Measurements from ENCODE around the gene PIEZO1. TPM values are rescaled to one million over a fixed set of nuclear protein-coding genes. Genes with fewer than 3 reads are reported as not detected.

Gene PIEZO1
- total RNA-seq, 1 experiment from 2014 or later, result 224 TPM

- ChIA-PET RAD21 (ENCODE audit: low non-redundant PET in 1 of 2, low total read pairs in 2 of 2, uncharacterized antibody in 2 of 2, unreplicated experiment in 2 of 2) (no interaction called here), CTCF (interaction anchor here (1.0 kb wide), 1 partner anchor 13 kb away, joined by 3 read pairs; no protein-coding TSS in a partner anchor), POLR2A (no interaction called here)
- H3K9me2 ChIP-seq (ENCODE audit: insufficient read depth), result no peaks in the 10 kb centered on the region
- no peak overlapping the region for H3K9ac ChIP-seq (ENCODE audit: low read length)
- no peak overlapping the region for H2AFZ ChIP-seq (ENCODE audit: low read depth, low read length, poor library complexity, severe bottlenecking)
- no peaks in the 10 kb centered on the region for H3K27me3 ChIP-seq (ENCODE audit: insufficient read depth, low read length)
- DNase-seq (ENCODE audit: low read depth, low spot score), result no peak
- H3K36me3 ChIP-seq (ENCODE audit: control insufficient read depth in 1 of 2, insufficient read depth in 2 of 2, low read length in 2 of 2), result peaks cover 2 to 8% of the 10 kb centered on the region in 2 experiments; a peak in 1 of 4 replicates
- ATAC-seq, result no peak
- peaks cover 98% of the 10 kb centered on the region for H3K79me2 ChIP-seq (ENCODE audit: insufficient read depth, low read length)
- BruUV-seq (replicated peaks), result no TSS peak
- H3K27ac ChIP-seq (ENCODE audit: low read depth, low read length), result no peak overlapping the region
- no peak overlapping the region for H3K4me3 ChIP-seq (replicated peaks in 1 of 2; ENCODE audit: low read depth in 1 of 2, low read length in 2 of 2)
- H3K4me2 ChIP-seq (ENCODE audit: low read length), result no peak overlapping the region
- peaks cover 16% of the 10 kb centered on the region; the same call in 1 of the 2 replicates for H4K20me1 ChIP-seq (ENCODE audit: insufficient read depth)
- H3K4me1 ChIP-seq (ENCODE audit: control insufficient read depth in 1 of 2, insufficient read depth in 2 of 2, low read length in 2 of 2), result peaks cover 8 to 42% of the 10 kb centered on the region in 2 experiments; a peak in 3 of 4 replicates
- TF ChIP-seq SIN3A (IDR thresholded peaks at IDR 0.05; ENCODE audit: low read depth) (no peak), MAX (IDR thresholded peaks at IDR 0.05) (no peak), TCF7L2 (IDR thresholded peaks at IDR 0.05; ENCODE audit: borderline replicate concordance, extremely low read depth, insufficient read depth, insufficient read length) (no peak), POLR2A (IDR thresholded peaks at IDR 0.05; ENCODE audit: borderline replicate concordance, extremely low read depth, insufficient read depth, insufficient read length) (no peak), POLR2AphosphoS5 (IDR thresholded peaks at IDR 0.05; ENCODE audit: low read depth, low read length) (no peak), CTCF (IDR thresholded peaks at IDR 0.05 in 2 of 3, conservative IDR thresholded peaks at IDR 0.05 in 1 of 3; ENCODE audit: borderline replicate concordance in 1 of 3, insufficient read depth in 1 of 3, low read depth in 2 of 3, low read length in 2 of 3) (no peak), ZBTB33 (IDR thresholded peaks at IDR 0.05; ENCODE audit: extremely low read depth, insufficient replicate concordance, low read length) (no peak), CBX3 (IDR thresholded peaks at IDR 0.05; ENCODE audit: low read depth) (no peak), EZH2 (IDR thresholded peaks at IDR 0.05) (no peak), ELF1 (IDR thresholded peaks at IDR 0.05; ENCODE audit: borderline replicate concordance, low read depth) (no peak), SP1 (IDR thresholded peaks at IDR 0.05; ENCODE audit: low read depth) (no peak), JUND (IDR thresholded peaks at IDR 0.05) (no peak), ZFX (IDR thresholded peaks at IDR 0.05) (no peak), RAD21 (IDR thresholded peaks at IDR 0.05; ENCODE audit: low read depth) (no peak), YY1 (IDR thresholded peaks at IDR 0.05; ENCODE audit: extremely low read depth, insufficient replicate concordance, low read depth, low read length) (no peak), FOSL1 (IDR thresholded peaks at IDR 0.05; ENCODE audit: low read depth) (no peak), ZNF274 (IDR thresholded peaks at IDR 0.05; ENCODE audit: low read depth, low read length) (no peak), EZH2phosphoT487 (IDR thresholded peaks at IDR 0.05; ENCODE audit: borderline replicate concordance) (no peak), SRF (IDR thresholded peaks at IDR 0.05; ENCODE audit: low read depth) (no peak)
- TF ChIP-seq, protein P1, sequence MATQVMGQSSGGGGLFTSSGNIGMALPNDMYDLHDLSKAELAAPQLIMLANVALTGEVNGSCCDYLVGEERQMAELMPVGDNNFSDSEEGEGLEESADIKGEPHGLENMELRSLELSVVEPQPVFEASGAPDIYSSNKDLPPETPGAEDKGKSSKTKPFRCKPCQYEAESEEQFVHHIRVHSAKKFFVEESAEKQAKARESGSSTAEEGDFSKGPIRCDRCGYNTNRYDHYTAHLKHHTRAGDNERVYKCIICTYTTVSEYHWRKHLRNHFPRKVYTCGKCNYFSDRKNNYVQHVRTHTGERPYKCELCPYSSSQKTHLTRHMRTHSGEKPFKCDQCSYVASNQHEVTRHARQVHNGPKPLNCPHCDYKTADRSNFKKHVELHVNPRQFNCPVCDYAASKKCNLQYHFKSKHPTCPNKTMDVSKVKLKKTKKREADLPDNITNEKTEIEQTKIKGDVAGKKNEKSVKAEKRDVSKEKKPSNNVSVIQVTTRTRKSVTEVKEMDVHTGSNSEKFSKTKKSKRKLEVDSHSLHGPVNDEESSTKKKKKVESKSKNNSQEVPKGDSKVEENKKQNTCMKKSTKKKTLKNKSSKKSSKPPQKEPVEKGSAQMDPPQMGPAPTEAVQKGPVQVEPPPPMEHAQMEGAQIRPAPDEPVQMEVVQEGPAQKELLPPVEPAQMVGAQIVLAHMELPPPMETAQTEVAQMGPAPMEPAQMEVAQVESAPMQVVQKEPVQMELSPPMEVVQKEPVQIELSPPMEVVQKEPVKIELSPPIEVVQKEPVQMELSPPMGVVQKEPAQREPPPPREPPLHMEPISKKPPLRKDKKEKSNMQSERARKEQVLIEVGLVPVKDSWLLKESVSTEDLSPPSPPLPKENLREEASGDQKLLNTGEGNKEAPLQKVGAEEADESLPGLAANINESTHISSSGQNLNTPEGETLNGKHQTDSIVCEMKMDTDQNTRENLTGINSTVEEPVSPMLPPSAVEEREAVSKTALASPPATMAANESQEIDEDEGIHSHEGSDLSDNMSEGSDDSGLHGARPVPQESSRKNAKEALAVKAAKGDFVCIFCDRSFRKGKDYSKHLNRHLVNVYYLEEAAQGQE (IDR thresholded peaks at IDR 0.05; ENCODE audit: low read depth), result no peak
- intact Hi-C loops (cut with micrococcal nuclease), result no loop called here
- H3K9me3 ChIP-seq (ENCODE audit: control insufficient read depth in 1 of 2, insufficient read depth in 1 of 2, low read depth in 1 of 2, low read length in 2 of 2), result no peaks in the 10 kb centered on the region
Measured at GRCh38 chr16:88758944-88759244, 26.1 kb downstream of the PIEZO1 start.

Data from HCT116 (cell line).